T-helper 2 cell treated with Interferon-gamma antibody and Interleukin-4, amounts not matched to agents 100 ng/mL and 5 ng/mL, for 36 hours (primary cell): Measurements from ENCODE around the gene PTPN23. TPM values are rescaled to one million over a fixed set of nuclear protein-coding genes. Genes with fewer than 3 reads are reported as not detected.

ENCODE experiments used
- intact Hi-C: fragments of 100-400 bp; cut with micrococcal nuclease; formaldehyde crosslinking; loops from one replicate; pipeline ENCODE4 v1.15.1; 2023
- total RNA-seq: library from RNA; stranded (reverse); gene quantifications from 2 replicates; pipeline ENCODE4 v1.2.3, GENCODE V29; 2022

Gene PTPN23
- total RNA-seq, 1 donor from 2014 or later, result 35.2 TPM

DNA sequence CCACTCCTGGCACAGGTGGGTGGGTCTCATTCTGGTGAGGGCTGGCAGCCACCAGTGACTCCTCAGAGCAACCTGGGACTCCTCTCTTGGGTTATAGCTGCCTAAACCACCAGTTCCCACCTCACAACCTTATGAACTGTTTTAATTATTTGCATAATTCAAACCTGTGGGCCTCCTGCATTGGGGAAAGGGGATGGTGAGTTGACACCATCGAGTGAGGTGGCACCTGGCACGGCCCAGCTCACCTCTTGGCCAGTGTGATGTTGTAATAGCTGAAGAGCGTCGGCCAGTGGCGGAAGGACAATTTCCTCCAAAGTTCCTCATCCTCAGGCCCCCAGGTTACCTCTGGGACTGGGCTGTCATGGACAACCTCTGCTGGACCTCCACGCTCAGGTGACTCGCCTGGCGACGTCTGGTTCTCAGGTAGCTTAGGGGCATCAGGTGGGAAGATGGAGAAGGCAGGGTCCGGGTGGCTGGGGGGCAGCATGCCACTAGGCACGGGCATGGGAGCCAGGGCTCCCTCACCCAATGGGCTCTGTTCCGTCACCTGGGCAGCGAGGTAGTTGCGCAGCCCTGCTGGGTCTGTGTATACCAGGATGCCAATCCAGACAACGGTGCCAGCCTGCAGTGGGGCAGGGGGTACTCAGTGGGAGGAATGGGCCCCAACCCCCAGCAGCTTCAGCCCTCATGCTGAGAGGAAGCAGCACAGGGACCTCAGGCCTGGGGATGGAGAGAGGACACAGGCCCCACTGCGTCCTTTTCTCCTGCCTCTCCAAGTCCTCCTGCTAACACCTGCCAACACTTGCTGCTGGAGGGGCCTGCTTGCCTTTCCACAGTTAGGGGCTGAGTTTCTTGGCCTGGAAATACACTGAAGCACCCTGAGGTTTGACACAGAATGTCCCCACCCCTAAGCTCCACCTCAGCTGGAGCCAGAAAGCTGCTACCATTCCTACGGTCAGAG, 38.5 kb downstream of the PTPN23 start:
- intact Hi-C loops, result loop anchor here (2.0 kb wide), 1 partner anchor 361 kb away; the partner anchor contains the start of gene SMARCC1

GRCh38 chr3:47420044-47420430, 39.2 kb downstream of the PTPN23 start:
- intact Hi-C loops, result loop anchor here (2.0 kb wide), 1 partner anchor 361 kb away; the partner anchor contains the start of gene SMARCC1

- intact Hi-C loops, result loop anchor here (1.0 to 2.0 kb wide), 5 partner anchors 40 to 369 kb away; partner anchors contain the start of genes ELP6 and SMARCC1
Observed at GRCh38 chr3:47420511-47421484, 40.0 kb downstream of the PTPN23 start.

- intact Hi-C loops, result loop anchor here (1.0 to 2.0 kb wide), 5 partner anchors 42 to 367 kb away; partner anchors contain the start of genes ELP6 and SMARCC1
Observed at GRCh38 chr3:47421741-47422649, 41.2 kb downstream of the PTPN23 start.

- intact Hi-C loops, result no loop called here
Observed at GRCh38 chr3:47422743-47423142, 41.9 kb downstream of the PTPN23 start.

DNA sequence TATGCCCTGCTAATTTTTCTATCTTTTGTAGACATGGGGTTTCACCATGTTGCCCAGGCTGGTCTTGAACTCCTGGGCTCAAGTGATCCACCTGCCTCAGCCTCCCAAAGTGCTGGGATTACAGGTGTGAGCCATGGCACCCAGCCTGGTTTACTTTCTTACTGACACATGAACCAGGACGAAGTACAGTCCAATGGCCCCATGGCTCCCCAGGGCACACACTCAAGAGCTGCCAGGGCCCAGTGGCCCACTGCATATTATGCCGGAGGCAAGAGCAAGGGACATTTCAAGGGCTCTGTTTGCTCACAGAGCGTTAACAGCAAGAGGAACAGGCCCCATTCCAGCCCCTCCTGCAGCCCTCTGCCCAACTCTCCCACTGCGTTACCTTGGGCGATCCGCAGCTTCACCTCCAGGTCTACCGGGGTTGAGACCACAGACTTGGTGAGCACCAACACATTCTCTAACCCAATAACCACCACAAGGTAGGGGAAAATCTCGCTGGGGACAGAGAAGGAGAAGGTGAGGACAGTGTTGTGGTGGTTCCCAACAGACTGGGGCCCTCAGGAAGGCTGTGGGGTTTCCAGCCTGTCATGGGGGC, 42.8 kb downstream of the PTPN23 start:
- intact Hi-C loops, result no loop called here

- intact Hi-C loops, result no loop called here
Observed at GRCh38 chr3:47424434-47425382, 43.9 kb downstream of the PTPN23 start.

- intact Hi-C loops, result no loop called here
Observed at GRCh38 chr3:47425383-47425778, 44.6 kb downstream of the PTPN23 start.

GRCh38 chr3:47425959-47426358, 45.1 kb downstream of the PTPN23 start:
- intact Hi-C loops, result no loop called here

GRCh38 chr3:47427866-47428265, 47.0 kb downstream of the PTPN23 start:
- intact Hi-C loops, result no loop called here

DNA sequence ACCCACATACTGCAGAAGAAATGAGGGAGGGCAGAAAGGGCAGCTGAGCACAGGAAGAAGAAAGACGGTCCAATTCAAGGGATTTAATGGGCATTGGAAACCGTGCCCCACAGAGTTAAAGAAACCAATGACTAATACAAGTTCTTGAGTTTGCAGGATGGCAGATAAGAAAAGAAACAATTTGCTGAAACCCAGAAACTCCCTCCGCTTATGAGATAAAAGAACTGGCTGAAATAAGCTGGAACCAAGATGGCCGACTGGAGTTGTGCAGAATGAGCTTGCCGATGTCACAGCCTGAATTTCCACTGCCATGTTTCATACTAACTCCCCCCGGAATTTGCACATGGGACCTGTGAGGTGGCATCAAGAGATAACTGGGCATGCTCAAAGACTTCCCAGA, 47.8 kb downstream of the PTPN23 start:
- intact Hi-C loops, result no loop called here

- intact Hi-C loops, result no loop called here
Observed at GRCh38 chr3:47429476-47430270, 48.9 kb downstream of the PTPN23 start.

GRCh38 chr3:47430606-47431005, 49.8 kb downstream of the PTPN23 start:
- intact Hi-C loops, result no loop called here

DNA sequence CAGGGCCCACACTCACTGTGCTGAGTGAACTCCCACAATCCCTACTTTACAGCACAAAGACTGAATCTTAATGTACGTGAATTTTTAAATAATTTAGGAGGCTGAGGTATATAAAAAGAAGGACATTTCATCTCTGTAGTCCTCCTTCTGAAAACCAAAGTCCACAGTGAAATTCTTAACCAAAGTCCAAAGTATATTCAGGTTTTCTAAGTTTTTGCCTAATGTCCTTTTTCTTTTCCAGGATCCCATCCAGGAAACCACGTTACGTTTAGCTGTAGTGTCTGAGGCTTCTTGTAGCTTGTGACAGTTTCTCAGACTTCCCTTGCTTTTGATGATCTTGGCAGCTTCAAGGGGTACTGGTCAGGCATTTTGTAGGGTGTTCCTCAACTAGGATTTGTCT, 50.4 kb downstream of the PTPN23 start:
- intact Hi-C loops, result no loop called here

DNA sequence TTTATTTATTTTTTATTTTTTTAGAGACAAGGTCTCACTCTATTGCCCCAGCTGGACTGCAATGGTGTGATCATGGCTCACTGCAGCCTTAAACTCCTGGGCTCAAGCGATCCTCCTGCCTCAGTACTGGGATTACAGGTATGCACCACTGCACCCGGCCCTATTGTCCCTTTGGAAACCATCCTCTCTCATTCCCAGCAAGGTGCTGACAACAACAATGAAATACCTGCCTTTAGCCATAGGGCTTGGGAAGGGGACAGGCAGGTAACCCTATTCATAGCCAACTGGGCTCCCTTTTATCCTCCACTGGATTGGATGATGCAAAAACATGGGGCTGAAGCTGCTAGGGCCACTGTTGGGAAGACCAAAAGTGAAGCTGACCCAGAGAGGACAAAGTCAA, 51.9 kb downstream of the PTPN23 start:
- intact Hi-C loops, result no loop called here

GRCh38 chr3:47433796-47434195, 53.0 kb downstream of the PTPN23 start:
- intact Hi-C loops, result no loop called here

- intact Hi-C loops, result no loop called here
Observed at GRCh38 chr3:47434849-47435248, 54.0 kb downstream of the PTPN23 start.

DNA sequence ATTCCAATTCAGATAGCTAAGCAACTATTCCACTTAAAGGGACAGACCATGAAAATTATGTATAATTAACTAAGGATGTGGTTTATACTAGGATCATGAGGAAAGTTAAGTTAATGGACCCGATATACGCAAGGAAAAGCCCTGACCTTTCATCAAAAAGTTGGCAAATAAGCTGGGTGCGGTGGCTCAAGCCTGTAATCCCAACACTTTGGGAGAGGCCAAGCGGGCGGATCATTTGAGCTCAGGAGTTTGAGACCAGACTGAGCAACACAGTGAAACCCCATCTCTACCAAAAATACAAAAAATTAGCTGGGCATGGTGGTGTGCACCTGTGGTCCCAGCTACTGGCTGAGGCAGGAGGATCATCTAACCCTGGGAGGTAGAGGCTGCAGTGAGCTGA, 55.4 kb downstream of the PTPN23 start:
- intact Hi-C loops, result no loop called here
